Measurements from ENCODE around the gene CEACAM4.

- no peak for TF ChIP-seq CTCF (IDR thresholded peaks at IDR 0.05; ENCODE audit: insufficient read depth, low read length, poor library complexity, severe bottlenecking)
- no peak for TF ChIP-seq EZH2phosphoT487 (conservative IDR thresholded peaks at IDR 0.05; ENCODE audit: low read length)
These were observed 27.5 kb downstream of the CEACAM4 start for GRCh38 chr19:41599175-41599966.
